Right ventricle myocardium inferior (tissue), 1 donor: ENCODE measurements around the gene ACOT6. TPM values are rescaled to one million over a fixed set of nuclear protein-coding genes. Genes with fewer than 3 reads are reported as not detected.

Experiments used
- total RNA-seq: library from RNA; stranded (reverse); fragmentation: NEBNext Ultra II Directional; extraction: Animal tissue kit (Norgen Biotek cat#: 25700); gene quantifications from one replicate; pipeline ENCODE4 v1.2.1, GENCODE V29; 2021
- donor health status: DM: no; HTN: yes; CAD: no; lungs with severe emphysema.

Gene ACOT6
- total RNA-seq, 1 donor from 2014 or later, result not detected

Other genes with a start within 250 kb of the ACOT6 start
- gene NUMB, start 154.0 kb upstream of the ACOT6 start, total RNA-seq, result 39.8 TPM
- gene RIOX1, start 121.6 kb upstream of the ACOT6 start, total RNA-seq, result 7.6 TPM
- gene ACOT1, start 75.4 kb upstream of the ACOT6 start, total RNA-seq, result 29.6 TPM
- gene HEATR4, start 53.6 kb upstream of the ACOT6 start, total RNA-seq, result not detected
- 232 TPM for gene ACOT2, start 43.3 kb upstream of the ACOT6 start, total RNA-seq
- 0.97 TPM for gene ACOT4, start 20.6 kb upstream of the ACOT6 start, total RNA-seq
- 16.4 TPM for gene DNAL1, start 32.5 kb downstream of the ACOT6 start, total RNA-seq
- 14.9 TPM for gene PNMA1, start 101.9 kb downstream of the ACOT6 start, total RNA-seq
- 32.8 TPM for gene PTGR2, start 239.3 kb downstream of the ACOT6 start, total RNA-seq